GM21723 (cell line): Measurements from ENCODE around the gene TSC22D1.

ENCODE experiments used
- ATAC-seq: cut with Tn5 transposase; IDR thresholded peaks from one replicate; pipeline ENCODE4 v1.9.1; 2021; ENCODE audit warnings: mild to moderate bottlenecking, moderate library complexity; ENCODE audit not compliant: unreplicated experiment

TSC22D1 gene

GRCh38 chr13:44455769-44456168 lies 120.4 kb downstream of the TSC22D1 start:
- ATAC-seq: no peak

DNA sequence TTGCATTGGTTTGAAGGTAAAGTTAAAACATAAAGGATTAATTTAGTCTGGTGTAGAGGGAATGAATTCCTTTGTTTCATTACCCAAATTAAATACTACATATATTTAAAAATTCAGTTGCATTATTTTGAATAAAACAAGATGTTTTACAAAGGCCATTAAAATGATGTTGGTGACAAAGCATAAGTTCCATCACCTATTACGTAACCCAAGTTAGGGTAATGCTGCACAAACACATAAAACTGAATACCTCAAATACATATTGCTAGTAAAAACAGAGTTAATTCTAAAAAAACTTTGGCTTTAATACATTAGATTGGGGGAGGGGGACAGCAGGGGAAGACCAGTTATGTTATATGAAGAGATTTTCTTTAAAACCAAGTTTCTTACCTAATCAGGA lies 122.2 kb downstream of the TSC22D1 start:
- no peak for ATAC-seq

GRCh38 chr13:44453069-44453468 lies 123.1 kb downstream of the TSC22D1 start:
- ATAC-seq: no peak

- ATAC-seq: no peak
Measured at GRCh38 chr13:44452418-44452817, 123.7 kb downstream of the TSC22D1 start.

DNA sequence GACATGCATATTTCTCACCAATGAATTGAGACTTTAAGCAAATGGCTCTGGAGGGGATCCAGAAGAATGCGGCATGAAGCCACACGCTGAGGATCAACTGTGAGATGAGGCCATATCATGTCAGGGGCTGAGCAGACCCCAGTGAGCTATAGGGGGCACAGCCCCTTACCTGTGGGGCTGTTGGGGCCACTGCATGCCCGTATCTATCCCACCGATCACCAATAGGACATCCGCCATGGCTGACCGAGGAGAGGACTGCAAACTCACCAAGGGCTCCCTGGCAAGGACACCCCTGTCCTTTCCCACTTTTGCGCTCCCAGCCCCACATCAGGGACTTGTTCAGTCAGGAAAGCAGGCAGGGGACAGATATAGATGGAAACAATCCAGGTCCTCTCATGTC lies 124.5 kb downstream of the TSC22D1 start:
- ATAC-seq: no peak

- ATAC-seq: no peak
Measured at GRCh38 chr13:44451126-44451525, 125.0 kb downstream of the TSC22D1 start.

- ATAC-seq: no peak
Measured at GRCh38 chr13:44449999-44450821, 125.9 kb downstream of the TSC22D1 start.

DNA sequence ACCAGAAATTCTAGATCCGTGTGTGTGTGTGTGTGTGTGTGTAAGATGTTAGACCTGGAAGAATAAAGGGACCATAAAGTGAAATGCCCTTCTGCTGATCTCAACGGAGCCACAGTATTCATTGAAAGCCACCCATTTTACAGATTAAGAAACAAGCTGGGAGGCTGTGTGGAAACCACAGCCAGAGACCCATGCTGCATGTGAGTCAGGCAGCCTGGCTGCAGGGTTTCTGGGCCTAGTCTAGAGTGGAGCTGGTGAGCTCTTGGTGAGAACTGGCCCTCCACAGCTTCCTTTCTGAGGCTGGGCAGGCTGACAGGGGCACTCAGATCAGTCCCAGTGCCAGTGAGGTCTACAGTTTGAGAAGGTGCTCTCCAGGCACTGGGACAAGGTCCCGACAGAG lies 127.3 kb downstream of the TSC22D1 start:
- ATAC-seq: no peak

DNA sequence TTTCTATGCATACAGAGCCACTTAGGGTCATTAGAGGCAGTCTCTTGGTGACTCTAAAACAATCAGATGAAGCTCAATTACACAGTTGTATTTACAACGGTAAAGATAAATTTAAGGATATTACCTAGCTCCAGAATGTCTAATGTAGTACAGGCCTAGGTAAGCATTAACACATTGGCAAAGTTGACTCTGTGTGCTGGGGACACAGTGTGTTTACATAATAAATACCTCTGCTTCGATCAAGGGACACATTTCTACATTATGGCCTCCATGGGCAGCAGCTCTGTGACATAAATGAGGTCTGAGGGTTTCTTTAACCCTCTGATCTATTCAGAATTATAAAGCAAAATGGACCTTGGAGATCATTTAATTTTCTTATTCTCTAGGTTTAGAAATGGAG lies 127.8 kb downstream of the TSC22D1 start:
- no peak for ATAC-seq

- no peak for ATAC-seq
Measured at GRCh38 chr13:44447783-44448321, 128.3 kb downstream of the TSC22D1 start.

DNA sequence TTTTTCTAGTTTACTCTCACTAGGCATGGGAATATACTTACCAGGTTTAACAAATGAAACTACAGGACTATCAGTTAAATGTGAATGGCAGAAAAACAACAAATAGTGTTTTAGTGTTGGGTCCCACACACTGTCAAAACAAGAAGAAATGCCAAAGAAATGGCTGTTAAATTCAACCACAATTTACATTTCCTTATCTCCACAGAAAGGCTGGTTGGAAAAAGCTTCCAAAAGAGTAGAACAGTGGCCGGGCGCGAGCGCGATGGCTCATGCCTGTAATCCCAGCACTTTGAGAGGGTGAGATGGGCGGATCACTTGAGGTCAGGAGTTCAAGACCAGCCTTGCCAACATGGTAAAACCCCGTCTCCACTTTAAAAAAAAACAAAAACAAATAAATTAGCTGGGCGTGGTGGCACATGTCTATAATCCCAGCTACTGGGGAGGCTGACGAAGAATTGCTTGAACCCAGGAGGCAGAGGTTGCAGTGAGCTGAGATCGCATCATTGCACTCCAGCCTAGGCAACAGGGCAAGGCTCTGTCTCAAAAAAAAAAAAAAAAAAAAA lies 136.0 kb downstream of the TSC22D1 start:
- no peak for ATAC-seq

- no peak for ATAC-seq
Measured at GRCh38 chr13:44439452-44440024, 136.6 kb downstream of the TSC22D1 start.

DNA sequence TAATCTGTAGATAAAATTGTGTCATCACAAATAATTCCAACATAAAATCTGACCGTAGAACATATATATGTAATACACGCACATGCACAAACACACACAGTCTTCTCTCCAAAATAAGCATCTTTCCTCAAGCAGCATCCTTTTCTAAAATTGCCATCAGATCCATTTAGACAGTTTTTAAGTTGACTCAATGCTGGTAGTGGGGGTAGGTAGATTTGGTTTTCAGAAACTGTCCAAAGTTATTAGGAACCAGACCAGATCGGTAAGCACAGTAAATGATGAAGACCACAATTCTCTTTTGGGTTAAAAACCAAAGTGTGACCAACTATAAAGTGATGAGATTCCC lies 137.9 kb downstream of the TSC22D1 start:
- no peak for ATAC-seq

DNA sequence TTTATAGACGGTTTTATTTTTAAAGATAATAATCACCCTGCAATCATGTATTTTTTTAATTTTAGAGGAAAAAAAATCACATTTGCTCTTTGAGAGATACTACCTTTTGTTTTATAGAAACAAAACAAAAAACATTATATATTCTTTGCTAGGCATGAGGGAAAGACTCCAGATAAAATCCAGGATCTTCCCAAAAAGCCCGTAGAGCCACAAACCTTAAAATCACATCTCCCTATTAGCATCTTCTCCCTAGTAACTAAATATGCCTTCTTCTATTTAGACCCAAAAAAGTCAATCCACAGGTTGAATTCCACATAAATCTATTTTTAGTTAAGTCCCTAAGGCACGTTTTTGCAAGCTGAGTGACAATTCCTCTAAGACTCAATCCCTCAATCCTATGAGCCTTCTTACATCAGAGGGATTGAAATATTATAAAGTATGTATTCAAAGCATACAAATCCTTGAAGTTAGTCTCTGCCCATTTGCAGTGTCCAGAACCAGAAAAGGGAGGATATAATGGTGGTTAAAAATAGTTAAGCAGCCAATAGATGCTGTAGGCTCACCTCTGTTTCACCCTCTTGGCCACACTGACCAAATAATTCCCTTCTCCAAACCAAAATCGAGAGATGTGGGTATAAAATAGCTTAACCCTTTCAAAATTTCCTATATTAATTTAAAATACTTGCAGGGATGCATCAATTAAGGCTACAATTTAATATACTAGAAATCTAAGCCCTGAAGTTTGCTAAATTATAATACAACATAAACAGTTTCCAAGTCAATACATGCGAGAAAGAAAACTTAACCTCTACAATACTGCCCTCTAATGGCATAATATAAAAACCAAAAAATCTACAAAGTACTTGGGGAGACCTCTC lies 138.5 kb downstream of the TSC22D1 start:
- ATAC-seq: no peak

GRCh38 chr13:44436589-44437337 lies 139.4 kb downstream of the TSC22D1 start:
- no peak for ATAC-seq

DNA sequence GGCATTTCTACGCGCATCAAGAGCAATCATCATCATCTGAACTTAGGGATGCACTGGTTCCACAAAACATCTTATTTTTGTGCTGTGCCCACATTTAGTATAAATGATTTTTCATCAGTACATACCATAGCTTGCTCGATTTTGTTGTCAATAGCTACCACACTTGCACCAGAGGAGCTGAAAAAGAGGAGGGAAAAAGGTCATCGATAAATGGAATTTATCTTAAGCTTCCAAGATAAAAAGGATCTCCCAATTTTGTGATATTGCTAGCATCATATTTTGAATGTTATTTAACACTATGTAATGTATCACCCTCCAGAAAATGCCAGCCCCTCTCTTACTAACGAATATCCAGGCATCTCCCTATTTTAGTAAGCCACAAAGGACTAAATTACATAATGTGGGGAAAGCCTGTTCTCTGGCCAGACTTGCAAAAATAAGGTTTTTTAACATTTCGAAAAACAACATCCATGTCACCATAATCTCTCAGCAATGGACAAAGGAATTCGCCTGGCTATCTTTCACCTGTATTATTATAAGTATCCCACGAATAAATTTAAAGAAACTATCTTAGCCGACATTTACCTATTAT lies 140.1 kb downstream of the TSC22D1 start:
- no peak for ATAC-seq

GRCh38 chr13:44435142-44435918 lies 140.8 kb downstream of the TSC22D1 start:
- peak; percentile 60 for ATAC-seq

DNA sequence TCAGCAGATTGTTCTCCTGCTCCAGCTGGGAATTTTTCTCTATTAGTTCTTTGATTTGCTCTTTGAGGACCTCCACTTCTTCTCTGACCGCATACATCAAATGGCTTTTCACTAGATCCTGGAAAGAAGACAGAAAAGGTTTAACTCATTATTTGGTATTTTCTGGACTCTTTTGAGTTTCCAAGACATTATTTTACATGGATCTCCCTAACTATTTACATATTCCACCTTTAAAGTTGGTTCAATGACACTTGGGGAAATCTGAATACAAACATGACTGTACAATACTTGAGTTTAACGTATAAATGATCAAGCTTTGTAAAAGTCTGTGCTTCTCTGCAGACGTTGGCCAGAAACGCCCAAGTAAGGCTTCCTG lies 141.4 kb downstream of the TSC22D1 start:
- ATAC-seq: no peak
